Thoracic aorta endothelial cell (primary cell): ENCODE data around the gene TRMO. TPM values are rescaled to one million over a fixed set of nuclear protein-coding genes. Genes with fewer than 3 reads are reported as not detected.

Experiments
- small RNA-seq: library from RNA; depleted of rRNA; stranded (forward); fragments of <200 nt; gene quantifications from one replicate; pipeline ENCODE3, GENCODE V24; 2012
- total RNA-seq: library from RNA; depleted of rRNA; stranded (reverse); fragments of >200 nt; gene quantifications from 2 replicates; pipeline ENCODE4 v1.2.3, GENCODE V29; 2012

Gene TRMO
- 14.5 and 14.8 TPM in 2 replicates for total RNA-seq

GRCh38 chr9:97921959-97922724 is at the start of gene TRMO:
Gene TRMO, minus strand, starts transcription at chr9:97922500. Its CDS starts 7 bp downstream, at chr9:97922493.

GRCh38 chr9:97938081-97938644 is 15.9 kb upstream of the TRMO start, which contains the start of gene HEMGN:
Gene HEMGN, minus strand, starts transcription at chr9:97938172. Its CDS starts 36 bp downstream, at chr9:97938136.

Small RNA genes lying within 50 kb of the gene (small RNA-seq; reads per million reads assigned to genes)
- not detected for gene RF00019

Other genes with a start within 250 kb of the TRMO start
- gene XPA, start 225.2 kb downstream of the TRMO start, total RNA-seq = 12.9 and 15.8 TPM in 2 replicates
- not detected in 2 replicates for gene FOXE1, start 69.3 kb downstream of the TRMO start, total RNA-seq
- gene HEMGN, start 15.7 kb upstream of the TRMO start, total RNA-seq = not detected in 2 replicates
- gene ANP32B, start 60.8 kb upstream of the TRMO start, total RNA-seq = 29.4 and 30.7 TPM in 2 replicates
- 77.8 and 79.4 TPM in 2 replicates for gene NANS, start 134.2 kb upstream of the TRMO start, total RNA-seq
- 8.2 and 12.2 TPM in 2 replicates for gene TRIM14, start 196.7 kb upstream of the TRMO start, total RNA-seq